Smooth muscle cell of the pulmonary artery (primary cell): ENCODE data around the gene NXF2B. TPM values are rescaled to one million over a fixed set of nuclear protein-coding genes. Genes with fewer than 3 reads are reported as not detected.

Source experiments
- total RNA-seq: library from RNA; depleted of rRNA; stranded (reverse); fragments of >200 nt; gene quantifications from 2 replicates; pipeline ENCODE4 v1.2.3, GENCODE V29; 2014

NXF2B gene
- not detected in 2 replicates for total RNA-seq

GRCh38 chrX:102439908-102440307, at the start of gene NXF2B:
Gene NXF2B, minus strand, starts transcription at chrX:102440008. Its CDS starts 59,972 bp downstream, at chrX:102380036.

GRCh38 chrX:102471762-102472220, 32.0 kb upstream of the NXF2B start, which contains the start of gene TCP11X2:
Gene TCP11X2, minus strand, starts transcription at chrX:102471812.

Other genes with a start within 250 kb of the NXF2B start
- not detected in 2 replicates for gene TCP11X1, start 224.7 kb downstream of the NXF2B start, total RNA-seq
- not detected in 2 replicates for gene NXF2, start 192.8 kb downstream of the NXF2B start, total RNA-seq
- not detected in 2 replicates for gene TCP11X2, start 31.8 kb upstream of the NXF2B start, total RNA-seq
- 0.73 and 2.5 TPM in 2 replicates for gene TMSB15A, start 76.7 kb upstream of the NXF2B start, total RNA-seq
- 15.0 and 16.4 TPM in 2 replicates for gene ARMCX5, start 159.5 kb upstream of the NXF2B start, total RNA-seq
- gene GPRASP1, start 211.5 kb upstream of the NXF2B start, total RNA-seq = 2.8 and 4.6 TPM in 2 replicates